HL-60/S4 treated with retinoic acid at 250 ng/mL for 4 days and 3 days (cell line): ENCODE results near the gene TTC7B.

Experiments used
- in situ Hi-C: fragments of 300-500 bp; cut with MboI; formaldehyde crosslinking; loops from 2 replicates; pipeline ENCODE4 v1.7.0; 2022; ENCODE audit warnings: low sequenced_read_pairs

The TTC7B gene

GRCh38 chr14:90580377-90581335, 235.6 kb downstream of the TTC7B start:
- in situ Hi-C loops, result no loop called here

GRCh38 chr14:90579816-90580215, 236.4 kb downstream of the TTC7B start:
- in situ Hi-C loops, result no loop called here

GRCh38 chr14:90579088-90579487, 237.1 kb downstream of the TTC7B start:
- in situ Hi-C loops, result no loop called here

GRCh38 chr14:90578283-90578985, 237.8 kb downstream of the TTC7B start:
- in situ Hi-C loops, result no loop called here

GRCh38 chr14:90577661-90578282, 238.5 kb downstream of the TTC7B start:
- in situ Hi-C loops, result no loop called here

GRCh38 chr14:90576981-90577660, 239.1 kb downstream of the TTC7B start:
- in situ Hi-C loops, result no loop called here

- in situ Hi-C loops, result no loop called here
These were observed 239.6 kb downstream of the TTC7B start for GRCh38 chr14:90576581-90576980.

GRCh38 chr14:90575781-90576180, 240.4 kb downstream of the TTC7B start:
- in situ Hi-C loops, result no loop called here

GRCh38 chr14:90575336-90575735, 240.9 kb downstream of the TTC7B start:
- in situ Hi-C loops, result no loop called here

GRCh38 chr14:90574188-90575131, 241.8 kb downstream of the TTC7B start:
- in situ Hi-C loops, result no loop called here

- in situ Hi-C loops, result no loop called here
These were observed 242.7 kb downstream of the TTC7B start for GRCh38 chr14:90573385-90574105.

GRCh38 chr14:90572441-90573150, 243.6 kb downstream of the TTC7B start:
- in situ Hi-C loops, result no loop called here

GRCh38 chr14:90571149-90571947, 244.9 kb downstream of the TTC7B start:
- in situ Hi-C loops, result no loop called here

- in situ Hi-C loops, result no loop called here
These were observed 245.8 kb downstream of the TTC7B start for GRCh38 chr14:90570461-90570860.

GRCh38 chr14:90569606-90570387, 246.4 kb downstream of the TTC7B start:
- in situ Hi-C loops, result no loop called here

GRCh38 chr14:90569201-90569600, 247.0 kb downstream of the TTC7B start:
- in situ Hi-C loops, result no loop called here

GRCh38 chr14:90568405-90568804, 247.8 kb downstream of the TTC7B start:
- in situ Hi-C loops, result no loop called here
